ENCODE measurements around the gene RADIL.

GRCh38 chr7:4873071-4873944 is 10.2 kb downstream of the RADIL start:
- no peak for TF ChIP-seq CTCF (IDR thresholded peaks at IDR 0.05)
- no peak for TF ChIP-seq POLR2A (IDR thresholded peaks at IDR 0.05)
